SKM-1 (cell line): ENCODE data around the gene TAMM41.
"Not testable (repeated sequence)": the region's sequence is repeated elsewhere in the genome, so short reads cannot be mapped to it uniquely, and the experiment has no call there.

Experiments used
- DNase-seq: peaks from one replicate; lab custom pipeline; 2025; ENCODE audit not compliant: unreplicated experiment; lab: John Stamatoyannopoulos, UW

TAMM41 gene

GRCh38 chr3:11769704-11770476, 76.8 kb downstream of the TAMM41 start:
- no peak for DNase-seq

GRCh38 chr3:11768604-11769003, 78.1 kb downstream of the TAMM41 start:
- no peak for DNase-seq

GRCh38 chr3:11764931-11765363, 81.7 kb downstream of the TAMM41 start:
- DNase-seq = no peak

GRCh38 chr3:11759996-11760395, 86.7 kb downstream of the TAMM41 start:
- DNase-seq = no peak

GRCh38 chr3:11757929-11758328, 88.8 kb downstream of the TAMM41 start:
- no peak for DNase-seq

GRCh38 chr3:11757441-11757875, 89.2 kb downstream of the TAMM41 start:
- no peak for DNase-seq

GRCh38 chr3:11755276-11755675, 91.4 kb downstream of the TAMM41 start:
- DNase-seq = no peak

GRCh38 chr3:11752254-11752653, 94.4 kb downstream of the TAMM41 start:
- not testable (repeated sequence) for DNase-seq

GRCh38 chr3:11748306-11748705, 98.4 kb downstream of the TAMM41 start:
- not testable (repeated sequence) for DNase-seq
